ENCODE measurements around the gene GPR15LG. TPM values are rescaled to one million over a fixed set of nuclear protein-coding genes. Genes with fewer than 3 reads are reported as not detected.

Gene GPR15LG
- total and polyA plus RNA-seq, 2 experiments from 2014 or later: not detected

GRCh38 chr10:84225427-84226173 lies 52.0 kb downstream of the GPR15LG start, which contains the start of gene LRIT2:
Gene LRIT2, minus strand, starts transcription at chr10:84225544. Its CDS starts 24 bp downstream, at chr10:84225520.
- H3K4me3 ChIP-seq: no peak within 1 kb of the TSS
- H3K27me3 ChIP-seq: peaks cover 3% of the 10 kb centered on the region
- H3K36me3 ChIP-seq: no peaks in the 10 kb centered on the region
- TF ChIP-seq, protein P1, sequence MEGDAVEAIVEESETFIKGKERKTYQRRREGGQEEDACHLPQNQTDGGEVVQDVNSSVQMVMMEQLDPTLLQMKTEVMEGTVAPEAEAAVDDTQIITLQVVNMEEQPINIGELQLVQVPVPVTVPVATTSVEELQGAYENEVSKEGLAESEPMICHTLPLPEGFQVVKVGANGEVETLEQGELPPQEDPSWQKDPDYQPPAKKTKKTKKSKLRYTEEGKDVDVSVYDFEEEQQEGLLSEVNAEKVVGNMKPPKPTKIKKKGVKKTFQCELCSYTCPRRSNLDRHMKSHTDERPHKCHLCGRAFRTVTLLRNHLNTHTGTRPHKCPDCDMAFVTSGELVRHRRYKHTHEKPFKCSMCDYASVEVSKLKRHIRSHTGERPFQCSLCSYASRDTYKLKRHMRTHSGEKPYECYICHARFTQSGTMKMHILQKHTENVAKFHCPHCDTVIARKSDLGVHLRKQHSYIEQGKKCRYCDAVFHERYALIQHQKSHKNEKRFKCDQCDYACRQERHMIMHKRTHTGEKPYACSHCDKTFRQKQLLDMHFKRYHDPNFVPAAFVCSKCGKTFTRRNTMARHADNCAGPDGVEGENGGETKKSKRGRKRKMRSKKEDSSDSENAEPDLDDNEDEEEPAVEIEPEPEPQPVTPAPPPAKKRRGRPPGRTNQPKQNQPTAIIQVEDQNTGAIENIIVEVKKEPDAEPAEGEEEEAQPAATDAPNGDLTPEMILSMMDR (IDR thresholded peaks at IDR 0.05; ENCODE audit: low read depth, low read length): no peak
- H3K9me3 ChIP-seq (ENCODE audit: low read depth): no peaks in the 10 kb centered on the region
- no peaks in the 10 kb centered on the region for H3K4me1 ChIP-seq (ENCODE audit: low read depth)
- no peak within 1 kb of the TSS for H3K27ac ChIP-seq
- no peak for DNase-seq (ENCODE audit: low read depth in 1 of 2, low spot score in 1 of 2)

DNA sequence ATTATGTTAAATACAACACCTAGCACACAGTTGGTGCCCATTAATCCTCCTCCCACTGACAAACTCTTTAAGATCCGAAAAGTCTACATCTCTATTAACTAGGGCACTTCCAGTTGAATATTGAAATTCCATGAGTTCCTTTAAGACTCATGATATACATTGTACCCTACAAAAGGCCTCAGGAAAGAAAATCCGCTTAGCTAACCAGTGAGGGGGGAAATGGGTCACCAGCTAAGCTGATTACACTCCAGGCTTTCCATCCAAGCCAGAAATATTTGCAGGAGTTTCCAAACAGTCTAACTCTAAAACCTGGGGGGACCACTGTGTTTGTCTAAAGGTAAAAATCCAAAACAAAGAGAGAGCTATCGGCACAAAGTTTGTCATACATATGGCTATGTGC lies 53.0 kb downstream of the GPR15LG start:
- no peak overlapping the region for H3K4me3 ChIP-seq
- H3K36me3 ChIP-seq: no peaks in the 10 kb centered on the region
- H3K4me1 ChIP-seq (ENCODE audit: low read depth): no peaks in the 10 kb centered on the region
- DNase-seq (ENCODE audit: low read depth in 1 of 2, low spot score in 1 of 2): no peak
- TF ChIP-seq, protein P1 (IDR thresholded peaks at IDR 0.05; ENCODE audit: low read depth, low read length): no peak
- H3K9me3 ChIP-seq (ENCODE audit: low read depth): no peaks in the 10 kb centered on the region
- peaks cover 3% of the 10 kb centered on the region for H3K27me3 ChIP-seq
- no peak overlapping the region for H3K27ac ChIP-seq

GRCh38 chr10:84227810-84228209 lies 54.2 kb downstream of the GPR15LG start:
- Histone ChIP-seq H3K9me3 (ENCODE audit: low read depth) (no peaks in the 10 kb centered on the region), H3K36me3 (no peaks in the 10 kb centered on the region), H3K27ac (no peak overlapping the region), H3K27me3 (no peaks in the 10 kb centered on the region), H3K4me1 (ENCODE audit: low read depth) (no peaks in the 10 kb centered on the region), H3K4me3 (no peak overlapping the region)
- TF ChIP-seq, protein P1 (IDR thresholded peaks at IDR 0.05; ENCODE audit: low read depth, low read length): no peak
- DNase-seq (ENCODE audit: low read depth in 1 of 2, low spot score in 1 of 2): no peak

DNA sequence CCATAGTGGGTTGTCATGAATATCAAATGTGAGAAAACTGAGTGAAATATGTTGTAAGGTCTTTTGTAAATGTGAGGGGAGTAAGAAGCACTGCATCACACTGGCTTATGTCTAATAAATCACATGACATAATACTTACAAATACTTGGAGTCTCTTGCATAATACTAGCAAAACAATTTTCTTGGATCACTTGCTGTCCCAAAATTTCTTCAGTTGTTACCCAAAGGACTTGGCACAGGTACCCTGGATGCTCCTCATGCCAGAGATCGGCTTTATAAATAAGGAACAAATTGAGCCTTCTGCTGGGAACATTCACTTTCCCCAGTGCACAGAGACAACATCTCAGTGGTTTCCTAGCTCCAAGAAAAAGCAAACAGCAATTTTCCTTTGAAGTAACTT lies 56.8 kb downstream of the GPR15LG start:
- Histone ChIP-seq H3K4me1 (ENCODE audit: low read depth) (no peaks in the 10 kb centered on the region), H3K27me3 (no peaks in the 10 kb centered on the region), H3K36me3 (no peaks in the 10 kb centered on the region), H3K27ac (no peak overlapping the region), H3K9me3 (ENCODE audit: low read depth) (no peaks in the 10 kb centered on the region), H3K4me3 (no peak overlapping the region)
- no peak for DNase-seq (ENCODE audit: low read depth in 1 of 2, low spot score in 1 of 2)
- TF ChIP-seq, protein P1 (IDR thresholded peaks at IDR 0.05; ENCODE audit: low read depth, low read length): no peak

- Histone ChIP-seq H3K9me3 (ENCODE audit: low read depth) (no peaks in the 10 kb centered on the region), H3K27ac (no peak overlapping the region), H3K27me3 (peaks cover 5% of the 10 kb centered on the region), H3K4me1 (ENCODE audit: low read depth) (no peaks in the 10 kb centered on the region), H3K4me3 (no peak overlapping the region), H3K36me3 (no peaks in the 10 kb centered on the region)
- no peak for DNase-seq (ENCODE audit: low read depth in 1 of 2, low spot score in 1 of 2)
- TF ChIP-seq, protein P1 (IDR thresholded peaks at IDR 0.05; ENCODE audit: low read depth, low read length): no peak
Observed at GRCh38 chr10:84232376-84232775, 58.8 kb downstream of the GPR15LG start.
